ENCODE measurements around the gene COG8.

Gene COG8

GRCh38 chr16:69339289-69340094 lies at the start of gene COG8, which contains the start of gene NIP7:
Gene COG8 (minus strand): TSS chr16:69339564. CDS start chr16:69339552, 12 bp downstream.
Gene NIP7 (plus strand): TSS chr16:69339772. CDS start chr16:69339830, 58 bp downstream.
- POLR2A ChIA-PET = interaction anchor here (1.0 to 1.5 kb wide), 2 partner anchors 10 to 153 kb away, joined by 3 read pairs; partner anchors contain the start of gene SNTB2

GRCh38 chr16:69386596-69386995 lies 47.2 kb upstream of the COG8 start:
- POLR2A ChIA-PET = interaction anchor here (1.0 kb wide), 1 partner anchor 11 kb away, joined by 3 read pairs; no protein-coding TSS in a partner anchor
- no peak overlapping the region for H3K4me3 ChIP-seq (ENCODE audit: low read depth, low read length)
- CTCF ChIA-PET = interaction anchor here (1.0 to 4.8 kb wide), 4 partner anchors 9 to 368 kb away, joined by 3 to 27 read pairs (median 14); partner anchors contain the start of gene NOB1
- DNase-seq (ENCODE audit: low read depth, low spot score) = no peak
- TF ChIP-seq CTCF (IDR thresholded peaks at IDR 0.05; ENCODE audit: insufficient read depth, low read length, missing control alignments) = no peak

More at GRCh38 chr16:69339289-69340094, at the start of gene COG8, which contains the start of gene NIP7:
- peak; percentile 86 for DNase-seq (ENCODE audit: low read depth, low spot score)
- CTCF ChIA-PET = interaction anchor here (0.7 to 3.0 kb wide), 9 partner anchors 9 to 414 kb away, joined by 3 to 14 read pairs (median 4); partner anchors contain the start of genes NOB1 and PDF
- TF ChIP-seq CTCF (IDR thresholded peaks at IDR 0.05; ENCODE audit: insufficient read depth, low read length, missing control alignments) = peak; percentile 88
- peak within 1 kb of the TSS; percentile 97 for H3K4me3 ChIP-seq (ENCODE audit: low read depth, low read length)

- no peak for TF ChIP-seq CTCF (IDR thresholded peaks at IDR 0.05; ENCODE audit: insufficient read depth, low read length, missing control alignments)
- peak overlapping the region; percentile 88 for H3K4me3 ChIP-seq (ENCODE audit: low read depth, low read length)
- POLR2A ChIA-PET = interaction anchor here (0.6 to 0.7 kb wide), 2 partner anchors 11 to 179 kb away, joined by 3 read pairs; no protein-coding TSS in a partner anchor
- CTCF ChIA-PET = interaction anchor here (1.4 to 4.8 kb wide), 4 partner anchors 11 to 369 kb away, joined by 4 to 29 read pairs (median 14); partner anchors contain the start of gene NOB1
- no peak for DNase-seq (ENCODE audit: low read depth, low spot score)
Observed at GRCh38 chr16:69384974-69385373, 45.6 kb upstream of the COG8 start.

- ChIA-PET CTCF (interaction anchor here (2.3 to 4.3 kb wide), 2 partner anchors 14 to 17 kb away, joined by 6 to 29 read pairs; no protein-coding TSS in a partner anchor), POLR2A (no interaction called here)
- DNase-seq (ENCODE audit: low read depth, low spot score) = no peak
- no peak overlapping the region for H3K4me3 ChIP-seq (ENCODE audit: low read depth, low read length)
- no peak for TF ChIP-seq CTCF (IDR thresholded peaks at IDR 0.05; ENCODE audit: insufficient read depth, low read length, missing control alignments)
Observed at GRCh38 chr16:69382421-69382820, 43.1 kb upstream of the COG8 start.

- no peak for TF ChIP-seq CTCF (IDR thresholded peaks at IDR 0.05; ENCODE audit: insufficient read depth, low read length, missing control alignments)
- no peak overlapping the region for H3K4me3 ChIP-seq (ENCODE audit: low read depth, low read length)
- ChIA-PET CTCF (interaction anchor here (0.9 to 4.3 kb wide), 4 partner anchors 15 to 373 kb away, joined by 3 to 29 read pairs (median 4); partner anchors contain the start of gene NOB1), POLR2A (no interaction called here)
- no peak for DNase-seq (ENCODE audit: low read depth, low spot score)
Observed at GRCh38 chr16:69381231-69381630, 41.9 kb upstream of the COG8 start.

- TF ChIP-seq CTCF (IDR thresholded peaks at IDR 0.05; ENCODE audit: insufficient read depth, low read length, missing control alignments) = no peak
- H3K4me3 ChIP-seq (ENCODE audit: low read depth, low read length) = no peak overlapping the region
- ChIA-PET POLR2A (no interaction called here), CTCF (interaction anchor here (0.5 to 1.5 kb wide), 4 partner anchors 17 to 325 kb away, joined by 3 read pairs; partner anchors contain the start of gene COG8)
- no peak for DNase-seq (ENCODE audit: low read depth, low spot score)
Observed at GRCh38 chr16:69378760-69379159, 39.4 kb upstream of the COG8 start.
